ENCODE data around the gene STMN3.

GRCh38 chr20:63610581-63611435, 42.4 kb downstream of the STMN3 start:
- no peak for TF ChIP-seq EP300 (IDR thresholded peaks at IDR 0.05)
- no peak for TF ChIP-seq CTCF (IDR thresholded peaks at IDR 0.05)
- no peak for TF ChIP-seq POLR2A (IDR thresholded peaks at IDR 0.05)
- no peak for TF ChIP-seq POLR2AphosphoS5 (IDR thresholded peaks at IDR 0.05)

All from sigmoid colon (tissue), 4 donors.